Peyer's patch (tissue), 4 donors: ENCODE measurements around the gene WIPF3. TPM values are rescaled to one million over a fixed set of nuclear protein-coding genes. Genes with fewer than 3 reads are reported as not detected.

ENCODE experiments used
- DNase-seq, 3 donors: peaks; one replicate each; pipeline ENCODE4 v3.0.0-alpha.2; 2017 to 2019
- H3K27ac ChIP-seq, 4 donors: fragments of 200-600 bp; sonication (generic); one replicate each; pipeline ENCODE4 v1.5.1; 2016 to 2019
- H3K27me3 ChIP-seq, 2 donors: fragments of 200-600 bp; sonication (generic); one replicate each; pipeline ENCODE4 v1.5.1; 2019
- H3K36me3 ChIP-seq, 3 donors: fragments of 200-600 bp; sonication (generic); one replicate each; pipeline ENCODE4 v1.5.1; 2016 to 2019
- H3K4me1 ChIP-seq, 4 donors: fragments of 200-600 bp; sonication (generic); one replicate each; pipeline ENCODE4 v1.5.1; 2016 to 2019
- H3K4me3 ChIP-seq, 4 donors: fragments of 200-600 bp; sonication (generic); 1 replicate in 3 of 4; 2 replicates in 1 of 4; pipeline ENCODE4 v1.5.1; 2016 to 2019; ENCODE audit warnings: mild to moderate bottlenecking in 1 of 4
- H3K9me3 ChIP-seq, 4 donors: fragments of 200-600 bp; sonication (generic); one replicate each; pipeline ENCODE4 v1.5.1; 2016 to 2019; ENCODE audit warnings: mild to moderate bottlenecking in 1 of 4
- CTCF ChIP-seq, 6 experiments: fragments of 450-650 bp in 4 of 6; fragments of 200-600 bp in 2 of 6; sonication (generic) in 1 of 6; IDR thresholded peaks; one replicate each; pipeline ENCODE4 v1.5.1; 2017 to 2019; ENCODE audit warnings: antibody characterized with exemption in 6 of 6, mild to moderate bottlenecking in 3 of 6, moderate library complexity in 1 of 6
- POLR2A ChIP-seq, 2 donors: fragments of 450-650 bp; IDR thresholded peaks; one replicate each; pipeline ENCODE4 v1.5.1; 2017; ENCODE audit warnings: antibody characterized with exemption in 2 of 2, mild to moderate bottlenecking in 2 of 2, moderate library complexity in 2 of 2
- total RNA-seq, 4 donors: library from RNA; depleted of rRNA; stranded (reverse); fragments of >200 nt; gene quantifications; one replicate each; pipeline ENCODE4 v1.1.0, GENCODE V29; 2016

WIPF3 gene
- total RNA-seq, 4 donors from 2014 or later, result 0.66 to 2.5 (median 0.83) TPM; not detected in 1

GRCh38 chr7:29818308-29818707 is 12.0 kb downstream of the WIPF3 start:
- TF ChIP-seq POLR2A (IDR thresholded peaks at IDR 0.05), result no peak
- no peak for TF ChIP-seq CTCF (IDR thresholded peaks at IDR 0.05)
- H3K4me3 ChIP-seq, result no peak overlapping the region

GRCh38 chr7:29825775-29826529 is 19.6 kb downstream of the WIPF3 start:
- Histone ChIP-seq H3K4me3 (no peak overlapping the region), H3K36me3 (no peaks in the 10 kb centered on the region), H3K4me1 (no peaks in the 10 kb centered on the region), H3K27ac (no peak overlapping the region), H3K9me3 (no peaks in the 10 kb centered on the region), H3K27me3 (no peaks in the 10 kb centered on the region)
- DNase-seq, result no peak
- TF ChIP-seq CTCF (IDR thresholded peaks at IDR 0.05), result no peak
- no peak for TF ChIP-seq POLR2A (IDR thresholded peaks at IDR 0.05)

More at GRCh38 chr7:29818308-29818707, 12.0 kb downstream of the WIPF3 start:
- Histone ChIP-seq H3K36me3 (no peaks in the 10 kb centered on the region), H3K27ac (no peak overlapping the region), H3K4me1 (no peaks in the 10 kb centered on the region), H3K27me3 (no peaks in the 10 kb centered on the region), H3K9me3 (no peaks in the 10 kb centered on the region)
- DNase-seq, result no peak

- Histone ChIP-seq H3K4me3 (no peak overlapping the region), H3K27ac (no peak overlapping the region), H3K27me3 (no peaks in the 10 kb centered on the region), H3K4me1 (no peaks in the 10 kb centered on the region), H3K36me3 (no peaks in the 10 kb centered on the region), H3K9me3 (no peaks in the 10 kb centered on the region)
- no peak for TF ChIP-seq POLR2A (IDR thresholded peaks at IDR 0.05)
- TF ChIP-seq CTCF (IDR thresholded peaks at IDR 0.05), result no peak
- no peak for DNase-seq
Measured at GRCh38 chr7:29826530-29826822, 20.2 kb downstream of the WIPF3 start.

GRCh38 chr7:29826904-29827303 is 20.6 kb downstream of the WIPF3 start:
- H3K27ac ChIP-seq, result no peak overlapping the region
- no peak for TF ChIP-seq CTCF (IDR thresholded peaks at IDR 0.05)
- no peak for TF ChIP-seq POLR2A (IDR thresholded peaks at IDR 0.05)
- DNase-seq, result no peak
- no peak overlapping the region for H3K4me3 ChIP-seq
- no peaks in the 10 kb centered on the region for H3K9me3 ChIP-seq
- H3K36me3 ChIP-seq, result no peaks in the 10 kb centered on the region
- H3K27me3 ChIP-seq, result no peaks in the 10 kb centered on the region
- H3K4me1 ChIP-seq, result no peaks in the 10 kb centered on the region

- H3K4me3 ChIP-seq, result no peak overlapping the region
- no peak for DNase-seq
- TF ChIP-seq CTCF (IDR thresholded peaks at IDR 0.05), result no peak
- no peak for TF ChIP-seq POLR2A (IDR thresholded peaks at IDR 0.05)
- no peaks in the 10 kb centered on the region for H3K4me1 ChIP-seq
- no peak overlapping the region for H3K27ac ChIP-seq
- H3K9me3 ChIP-seq, result no peaks in the 10 kb centered on the region
- no peaks in the 10 kb centered on the region for H3K27me3 ChIP-seq
- H3K36me3 ChIP-seq, result no peaks in the 10 kb centered on the region
Measured at GRCh38 chr7:29831705-29832104, 25.4 kb downstream of the WIPF3 start.

- no peak for DNase-seq
- TF ChIP-seq CTCF (IDR thresholded peaks at IDR 0.05) (no peak), POLR2A (IDR thresholded peaks at IDR 0.05) (no peak)
- Histone ChIP-seq H3K36me3 (no peaks in the 10 kb centered on the region), H3K9me3 (no peaks in the 10 kb centered on the region), H3K27me3 (no peaks in the 10 kb centered on the region), H3K4me1 (no peaks in the 10 kb centered on the region), H3K4me3 (no peak overlapping the region), H3K27ac (no peak overlapping the region)
Measured at GRCh38 chr7:29833929-29834328, 27.6 kb downstream of the WIPF3 start.
